ENCODE measurements around the gene TSPOAP1.

- TF ChIP-seq CTCF (conservative IDR thresholded peaks at IDR 0.05; ENCODE audit: low read length): no peak
- no peak for TF ChIP-seq EZH2phosphoT487 (IDR thresholded peaks at IDR 0.05; ENCODE audit: borderline replicate concordance)
These were observed 35.0 kb upstream of the TSPOAP1 start for GRCh38 chr17:58363457-58364185.
